ENCODE data around the gene SLC30A3.

Gene SLC30A3

DNA sequence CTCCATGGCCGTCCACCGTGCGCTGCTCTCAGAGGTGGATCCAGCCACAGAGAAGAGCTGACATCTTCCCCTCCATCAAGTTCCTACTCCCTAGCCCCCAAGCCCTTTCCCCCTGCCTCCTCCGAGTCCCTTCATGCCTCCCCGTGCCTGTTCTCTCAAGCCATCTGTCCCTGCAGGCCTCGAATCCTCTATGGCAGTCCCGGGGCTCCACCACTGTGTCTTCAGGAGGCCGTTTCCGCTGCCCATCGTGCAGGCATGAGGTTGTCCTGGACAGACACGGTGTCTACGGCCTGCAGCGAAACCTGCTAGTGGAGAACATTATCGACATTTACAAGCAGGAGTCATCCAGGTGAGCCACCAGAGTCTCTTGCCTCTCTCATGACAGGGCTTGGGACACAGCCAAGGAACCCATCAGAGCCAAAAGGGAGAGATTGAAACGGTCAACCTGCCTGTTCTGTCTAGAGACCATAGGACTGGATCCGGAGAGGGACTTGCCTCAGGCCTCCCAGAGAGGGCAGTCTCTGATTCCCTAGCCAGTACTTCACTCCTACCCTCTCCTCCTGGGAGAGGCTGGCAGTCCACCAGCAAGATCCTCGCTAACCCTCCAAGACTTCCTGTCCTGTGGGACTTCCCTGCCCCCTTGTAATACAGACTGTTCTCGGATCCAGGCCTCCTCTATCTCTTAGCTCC lies 35.7 kb upstream of the SLC30A3 start:
- no peak for DNase-seq (ENCODE audit: low spot score)
- POLR2A ChIA-PET (ENCODE audit: low non-redundant PET): no interaction called here
- CTCF ChIA-PET: interaction anchor here (0.5 to 1.6 kb wide), 3 partner anchors 10 to 67 kb away, joined by 4 to 6 read pairs (median 5); partner anchors contain the start of gene UCN
- no peak for TF ChIP-seq CTCF (conservative IDR thresholded peaks at IDR 0.05; ENCODE audit: low read depth)
- no peak overlapping the region for H3K27ac ChIP-seq

- DNase-seq (ENCODE audit: low spot score): no peak
- TF ChIP-seq CTCF (conservative IDR thresholded peaks at IDR 0.05; ENCODE audit: low read depth): no peak
- POLR2A ChIA-PET (ENCODE audit: low non-redundant PET): no interaction called here
- no peak overlapping the region for H3K27ac ChIP-seq
- CTCF ChIA-PET: interaction anchor here (0.7 kb wide), 2 partner anchors 18 to 173 kb away, joined by 3 read pairs; no protein-coding TSS in a partner anchor
These were observed 34.3 kb upstream of the SLC30A3 start for GRCh38 chr2:27297195-27297594.

GRCh38 chr2:27296481-27296880 lies 33.6 kb upstream of the SLC30A3 start:
- ChIA-PET CTCF (interaction anchor here (0.6 kb wide), 1 partner anchor 66 kb away, joined by 3 read pairs; no protein-coding TSS in a partner anchor), POLR2A (ENCODE audit: low non-redundant PET) (no interaction called here)
- H3K27ac ChIP-seq: no peak overlapping the region
- no peak for TF ChIP-seq CTCF (conservative IDR thresholded peaks at IDR 0.05; ENCODE audit: low read depth)
- DNase-seq (ENCODE audit: low spot score): no peak

GRCh38 chr2:27294928-27295327 lies 32.1 kb upstream of the SLC30A3 start:
- no peak for DNase-seq (ENCODE audit: low spot score)
- no peak for TF ChIP-seq CTCF (conservative IDR thresholded peaks at IDR 0.05; ENCODE audit: low read depth)
- no peak overlapping the region for H3K27ac ChIP-seq
- CTCF ChIA-PET: no interaction called here
- POLR2A ChIA-PET (ENCODE audit: low non-redundant PET): no interaction called here

DNA sequence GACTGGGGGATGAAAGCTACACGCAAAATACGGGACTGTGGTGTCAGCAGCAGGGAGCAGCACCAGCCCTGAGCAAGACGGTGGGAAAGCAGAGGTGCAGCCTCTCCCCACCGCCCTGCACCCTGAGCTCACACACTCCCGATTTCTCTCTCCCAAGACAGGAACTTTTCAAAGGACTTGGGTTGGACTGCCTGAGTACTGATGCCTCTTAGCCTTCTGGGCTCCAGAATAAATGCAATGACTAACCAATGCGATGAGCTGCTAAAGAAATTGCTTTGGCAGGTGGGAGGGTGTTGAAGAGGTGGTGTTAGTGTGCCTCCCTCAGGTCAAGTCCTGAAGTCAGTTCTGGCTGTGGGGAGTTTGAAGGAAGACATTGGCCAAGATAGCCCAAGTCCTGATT lies 29.0 kb upstream of the SLC30A3 start:
- no peak for DNase-seq (ENCODE audit: low spot score)
- H3K27ac ChIP-seq: no peak overlapping the region
- ChIA-PET POLR2A (ENCODE audit: low non-redundant PET) (no interaction called here), CTCF (interaction anchor here (0.6 to 2.3 kb wide), 4 partner anchors 11 to 840 kb away, joined by 3 to 12 read pairs (median 7); no protein-coding TSS in a partner anchor)
- no peak for TF ChIP-seq CTCF (conservative IDR thresholded peaks at IDR 0.05; ENCODE audit: low read depth)

DNA sequence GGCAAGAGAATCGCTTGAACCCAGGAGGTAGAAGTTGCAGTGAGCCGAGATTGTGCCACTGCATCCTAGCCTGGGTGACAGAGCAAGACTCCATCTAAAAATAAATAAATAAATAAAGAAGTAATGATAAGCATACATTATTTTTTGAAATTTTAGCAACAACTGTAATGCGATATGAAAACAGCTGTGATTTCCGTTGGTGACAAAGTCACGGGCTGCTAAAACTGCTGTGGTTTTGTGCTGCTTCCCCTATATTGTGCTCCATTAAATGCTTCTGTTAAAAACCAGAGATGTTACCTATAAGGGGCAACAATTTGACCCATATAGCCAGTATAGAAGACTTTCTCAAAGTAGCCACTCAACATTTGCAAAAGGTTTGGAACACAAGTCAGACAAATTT lies 27.7 kb upstream of the SLC30A3 start:
- no peak overlapping the region for H3K27ac ChIP-seq
- no peak for TF ChIP-seq CTCF (conservative IDR thresholded peaks at IDR 0.05; ENCODE audit: low read depth)
- no peak for DNase-seq (ENCODE audit: low spot score)
- ChIA-PET POLR2A (ENCODE audit: low non-redundant PET) (no interaction called here), CTCF (no interaction called here)
